H4 (cell line): ENCODE data around the gene RHBDD3. TPM values are rescaled to one million over a fixed set of nuclear protein-coding genes. Genes with fewer than 3 reads are reported as not detected.

Source experiments
- DNase-seq: peaks from one replicate; pipeline ENCODE4 v3.0.0-alpha.2; 2015; ENCODE audit warnings: low spot score
- total RNA-seq: library from RNA; depleted of rRNA; stranded (reverse); fragments of >200 nt; shearing (Covaris generic); gene quantifications from 2 replicates; pipeline ENCODE4 v1.2.3, GENCODE V29; 2014

The RHBDD3 gene
- total RNA-seq, 1 experiment from 2014 or later: 13.6 TPM

GRCh38 chr22:29306175-29306834 lies 38.5 kb upstream of the RHBDD3 start, which contains the start of gene GAS2L1:
Gene GAS2L1, plus strand, starts transcription at chr22:29306650. Its CDS starts 1,456 bp downstream, at chr22:29308106.
- peak; percentile 53 for DNase-seq

DNA sequence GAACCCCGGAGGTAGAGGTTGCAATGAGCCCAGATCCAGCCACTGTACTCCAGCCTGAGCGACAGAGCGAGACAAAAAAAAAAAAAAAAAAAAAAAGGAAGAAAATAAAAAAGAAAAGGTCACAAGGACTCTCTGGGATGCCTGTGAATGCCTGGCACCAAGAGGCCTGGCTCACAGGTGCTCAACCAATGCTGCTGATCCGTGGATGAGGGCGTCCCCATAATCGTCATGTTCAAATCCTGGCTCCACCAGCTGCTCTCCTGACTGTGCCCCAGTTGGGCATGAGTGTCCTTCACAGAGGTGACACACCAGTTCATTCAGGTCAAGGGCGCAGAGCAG lies 38.0 kb upstream of the RHBDD3 start:
- no peak for DNase-seq

DNA sequence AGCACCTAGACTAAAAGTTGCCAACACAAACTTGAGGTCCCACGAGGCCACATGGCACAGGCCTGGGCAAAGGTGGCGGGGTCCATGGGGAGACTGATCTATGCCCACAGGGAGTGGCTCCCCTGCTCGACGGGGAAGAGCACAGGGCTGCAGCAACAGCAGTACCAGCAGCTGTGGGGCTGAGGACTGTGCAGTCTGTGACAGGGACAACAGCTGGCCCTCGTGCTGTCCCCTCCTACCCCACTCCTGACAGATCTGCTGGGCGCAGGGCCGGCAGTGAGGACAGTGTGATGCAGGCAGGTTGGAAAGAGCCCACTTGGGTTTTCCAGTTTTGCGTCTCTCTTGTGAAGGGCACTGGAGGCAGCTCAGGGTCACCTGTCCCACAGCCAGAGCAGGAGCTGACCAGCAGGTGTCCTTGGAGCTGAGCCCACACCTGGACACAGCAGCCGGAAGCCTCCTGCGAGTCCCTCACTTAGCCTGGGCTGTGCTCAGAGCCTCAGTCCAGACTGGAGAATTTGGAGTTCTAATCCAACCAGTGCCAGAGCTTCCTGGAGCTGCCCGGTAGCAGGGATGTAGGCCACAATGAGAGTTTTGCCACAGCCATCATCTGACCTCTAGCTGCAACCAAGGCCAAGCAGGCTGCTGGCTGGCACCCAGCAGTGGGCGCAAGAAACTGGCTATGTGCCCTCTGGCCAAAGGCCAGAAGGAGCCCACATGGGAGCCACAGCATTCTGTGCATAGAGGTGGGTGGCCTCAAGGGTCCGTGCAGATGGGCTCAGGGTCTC lies 35.1 kb upstream of the RHBDD3 start:
- no peak for DNase-seq

GRCh38 chr22:29302402-29302680 lies 34.6 kb upstream of the RHBDD3 start:
- no peak for DNase-seq

GRCh38 chr22:29301716-29302401 lies 34.1 kb upstream of the RHBDD3 start:
- DNase-seq: no peak

GRCh38 chr22:29300807-29301601 lies 33.2 kb upstream of the RHBDD3 start:
- no peak for DNase-seq

- no peak for DNase-seq
Observed at GRCh38 chr22:29300467-29300806, 32.7 kb upstream of the RHBDD3 start.

DNA sequence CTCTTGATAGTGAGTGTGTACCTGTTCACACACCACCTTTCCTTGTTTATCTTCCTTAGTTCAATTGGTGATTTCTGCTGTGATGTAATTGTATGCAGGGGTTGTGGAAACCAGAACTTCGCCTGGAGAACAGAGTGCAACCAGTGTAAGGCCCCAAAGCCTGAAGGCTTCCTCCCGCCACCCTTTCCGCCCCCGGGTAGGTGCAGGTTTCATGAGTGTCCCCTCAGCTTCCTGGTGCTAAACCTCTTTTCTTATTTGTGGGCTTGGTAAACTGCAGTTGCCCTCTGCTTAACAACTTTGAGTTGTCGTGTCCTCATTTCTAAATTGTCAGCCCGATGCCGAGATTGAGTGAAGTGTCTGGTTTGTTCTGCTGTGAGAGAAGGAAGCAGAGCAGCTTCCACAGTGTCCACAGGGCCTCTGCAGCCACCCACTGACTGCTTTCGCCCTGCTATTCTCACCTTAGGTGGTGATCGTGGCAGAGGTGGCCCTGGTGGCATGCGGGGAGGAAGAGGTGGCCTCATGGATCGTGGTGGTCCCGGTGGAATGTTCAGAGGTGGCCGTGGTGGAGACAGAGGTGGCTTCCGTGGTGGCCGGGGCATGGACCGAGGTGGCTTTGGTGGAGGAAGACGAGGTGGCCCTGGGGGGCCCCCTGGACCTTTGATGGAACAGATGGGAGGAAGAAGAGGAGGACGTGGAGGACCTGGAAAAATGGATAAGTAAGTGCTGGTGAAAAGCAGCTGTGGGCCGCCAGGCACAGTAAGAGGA lies 31.5 kb upstream of the RHBDD3 start:
- no peak for DNase-seq

GRCh38 chr22:29298641-29299040 lies 30.9 kb upstream of the RHBDD3 start:
- DNase-seq: no peak

DNA sequence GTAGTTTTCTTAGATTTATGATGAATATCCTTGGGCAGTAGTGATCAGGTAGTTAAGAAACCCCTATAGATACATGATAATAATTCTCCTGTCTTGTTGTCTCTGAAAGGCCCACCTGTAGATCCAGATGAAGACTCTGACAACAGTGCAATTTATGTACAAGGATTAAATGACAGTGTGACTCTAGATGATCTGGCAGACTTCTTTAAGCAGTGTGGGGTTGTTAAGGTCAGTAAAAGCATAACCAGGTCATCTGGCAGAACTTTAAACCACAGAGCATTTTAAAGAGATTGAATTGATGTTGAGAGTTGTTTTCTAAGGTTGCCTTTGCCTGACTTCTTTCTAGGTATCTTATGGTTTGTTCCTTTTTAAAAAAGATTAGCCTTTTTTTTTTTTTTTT lies 24.6 kb upstream of the RHBDD3 start:
- DNase-seq: no peak

- DNase-seq: no peak
Observed at GRCh38 chr22:29291215-29291614, 23.4 kb upstream of the RHBDD3 start.

GRCh38 chr22:29290061-29290460 lies 22.3 kb upstream of the RHBDD3 start:
- DNase-seq: no peak

- no peak for DNase-seq
Observed at GRCh38 chr22:29288837-29289236, 21.1 kb upstream of the RHBDD3 start.

- no peak for DNase-seq
Observed at GRCh38 chr22:29284196-29284595, 16.4 kb upstream of the RHBDD3 start.

DNA sequence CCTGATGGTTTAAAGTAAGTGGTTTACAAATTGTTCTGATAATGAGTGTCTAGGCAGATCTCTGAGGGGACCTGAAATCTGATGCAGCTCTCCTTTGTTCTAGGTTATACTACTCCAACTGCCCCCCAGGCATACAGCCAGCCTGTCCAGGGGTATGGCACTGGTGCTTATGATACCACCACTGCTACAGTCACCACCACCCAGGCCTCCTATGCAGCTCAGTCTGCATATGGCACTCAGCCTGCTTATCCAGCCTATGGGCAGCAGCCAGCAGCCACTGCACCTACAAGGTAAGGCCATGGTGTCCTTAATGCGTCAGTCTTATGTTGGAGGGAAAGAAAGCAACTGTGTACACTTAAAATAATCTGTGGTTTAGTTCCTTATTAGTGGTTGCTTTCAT lies 10.1 kb upstream of the RHBDD3 start:
- no peak for DNase-seq

GRCh38 chr22:29275819-29276565 lies 8.2 kb upstream of the RHBDD3 start:
- no peak for DNase-seq

DNA sequence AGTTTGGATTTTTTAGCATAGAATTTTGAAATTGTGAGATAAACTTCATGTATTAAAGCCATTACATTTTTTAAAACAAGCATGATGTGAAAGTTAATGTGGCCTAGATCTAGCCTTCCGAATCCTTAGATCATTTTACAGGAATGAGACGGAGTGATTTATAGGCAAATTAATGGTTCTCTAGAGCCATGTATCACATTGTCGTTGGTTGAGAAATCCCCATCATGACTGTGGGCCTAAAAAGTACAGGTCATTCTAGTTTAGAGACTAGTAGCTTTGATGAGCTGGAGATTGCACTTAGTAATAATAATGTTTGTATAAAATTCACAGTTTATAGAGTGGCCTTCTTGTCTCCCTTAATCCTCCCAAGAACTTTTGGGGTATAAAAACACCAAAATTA lies 7.4 kb upstream of the RHBDD3 start:
- DNase-seq: no peak

DNA sequence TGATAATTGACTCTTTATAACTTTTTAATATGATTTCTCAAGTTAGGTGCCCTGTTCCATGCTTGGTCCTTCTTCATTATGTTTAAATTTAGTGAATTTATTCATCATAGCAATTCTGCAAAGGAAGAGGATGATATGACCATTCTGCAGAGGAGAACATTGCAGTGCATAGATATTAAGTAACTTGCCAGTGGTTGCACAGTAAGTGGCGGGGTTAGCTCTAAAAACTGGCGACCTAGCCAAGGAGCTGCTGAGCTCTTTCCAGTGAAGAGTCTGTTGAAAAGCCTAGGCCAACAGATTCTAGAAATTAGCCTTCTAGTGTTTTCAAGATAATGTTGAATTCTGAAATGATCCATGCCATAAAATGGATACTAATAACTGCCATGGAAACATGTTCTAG lies 4.8 kb upstream of the RHBDD3 start:
- DNase-seq: no peak

GRCh38 chr22:29270475-29271271 lies 2.9 kb upstream of the RHBDD3 start:
- DNase-seq: no peak
